K562 (cell line): Measurements from ENCODE around the gene ZNF609. TPM values are rescaled to one million over a fixed set of nuclear protein-coding genes. Genes with fewer than 3 reads are reported as not detected.
A peak's percentile ranks its signal among the peaks of the same experiment; 100 is the strongest.

Experiments used
- ARID1B ChIP-seq: fragments of 450-650 bp; IDR thresholded peaks from 2 replicates; pipeline ENCODE4 v1.6.1; 2016; ENCODE audit warnings: antibody characterized with exemption, mild to moderate bottlenecking, inconsistent platforms
- CEBPB ChIP-seq: fragments of 450-650 bp; IDR thresholded peaks from 2 replicates; pipeline ENCODE4 v1.6.1; 2016; ENCODE audit warnings: missing genetic modification characterization, missing compliant biosample characterization
- CSDE1 ChIP-seq, 2 experiments: fragments of 450-650 bp; IDR thresholded peaks; 2 replicates each; pipeline ENCODE4 v1.6.1; 2016; ENCODE audit warnings: mild to moderate bottlenecking in 1 of 2
- CTBP1 ChIP-seq: fragments of 450-650 bp; IDR thresholded peaks from 2 replicates; pipeline ENCODE4 v1.6.1; 2016; ENCODE audit warnings: borderline replicate concordance
- JUND ChIP-seq, 2 experiments: IDR thresholded peaks; 2 replicates in 1 of 2; 3 replicates in 1 of 2; pipeline ENCODE4 v1.6.1; 2011; ENCODE audit warnings: borderline replicate concordance in 2 of 2, low read depth in 2 of 2, low read length in 2 of 2, improper control_type of control experiment in 1 of 2, missing biosample characterization in 1 of 2, missing genetic modification characterization in 1 of 2, missing genetic modification reagents in 1 of 2
- KAT2B ChIP-seq: IDR thresholded peaks from one replicate; pipeline ENCODE4 v1.6.1; 2012; ENCODE audit warnings: low read depth, mild to moderate bottlenecking, control low read depth, inconsistent platforms, low read length, moderate library complexity
- L3MBTL2 ChIP-seq: fragments of 450-650 bp; IDR thresholded peaks from 2 replicates; pipeline ENCODE4 v1.6.1; 2016; ENCODE audit warnings: mild to moderate bottlenecking, moderate library complexity
- NFATC3 ChIP-seq: fragments of 450-650 bp; IDR thresholded peaks from 2 replicates; pipeline ENCODE4 v1.6.1; 2017; ENCODE audit warnings: mild to moderate bottlenecking
- OTX1 ChIP-seq: fragments of 450-650 bp; formaldehyde crosslinking; IDR thresholded peaks from 2 replicates; pipeline ENCODE4 v1.4.0; 2022; ENCODE audit warnings: mild to moderate bottlenecking
- PRMT5 ChIP-seq: sonication (generic); formaldehyde crosslinking; IDR thresholded peaks from 2 replicates; pipeline ENCODE4 v1.5.0; 2020; ENCODE audit warnings: missing genetic modification reagents
- RAD21 ChIP-seq, 2 experiments: fragments of 250-450 bp in 1 of 2; fragments of 450-650 bp in 1 of 2; sonication (Bioruptor Pico) in 1 of 2; formaldehyde crosslinking in 1 of 2; IDR thresholded peaks in 1 of 2; conservative IDR thresholded peaks in 1 of 2; 2 replicates each; pipeline versions ENCODE4 v1.4.0 to v1.8.0; 2020 to 2022; ENCODE audit warnings: mild to moderate bottlenecking in 2 of 2, moderate library complexity in 1 of 2
- SMARCA4 ChIP-seq: fragments of 450-650 bp; IDR thresholded peaks from 2 replicates; pipeline ENCODE4 v1.6.1; 2016
- U2AF1 ChIP-seq: fragments of 200-400 bp; formaldehyde crosslinking; optimal IDR thresholded peaks from 2 replicates; pipeline ENCODE3; 2017; ENCODE audit warnings: mild to moderate bottlenecking, low read depth, low read length, moderate library complexity
- ZNF232 ChIP-seq: sonication (generic); formaldehyde crosslinking; IDR thresholded peaks from 2 replicates; pipeline ENCODE4 v1.8.0; 2022; ENCODE audit warnings: mild to moderate bottlenecking, missing genetic modification reagents
- ZNF263 ChIP-seq: sonication (generic); formaldehyde crosslinking; IDR thresholded peaks from 2 replicates; pipeline ENCODE4 v1.8.0; 2022; ENCODE audit warnings: mild to moderate bottlenecking, missing genetic modification reagents, borderline replicate concordance
- ZNF384 ChIP-seq: IDR thresholded peaks from 2 replicates; pipeline ENCODE4 v1.6.1; 2012; ENCODE audit warnings: low read depth, low read length, improper control_type of control experiment
- ZNF584 ChIP-seq: fragments of 200-800 bp; sonication (Bioruptor generic); IDR thresholded peaks from 2 replicates; pipeline ENCODE4 v1.6.1; 2016; ENCODE audit warnings: low read depth, mild to moderate bottlenecking, missing genetic modification characterization, missing compliant biosample characterization
- ZNF707 ChIP-seq: fragments of 250-450 bp; sonication (Bioruptor Pico); conservative IDR thresholded peaks from 2 replicates; pipeline ENCODE4 v1.8.0; 2022; ENCODE audit warnings: inconsistent platforms, mild to moderate bottlenecking, moderate library complexity
- ZNF717 ChIP-seq: fragments of 250-450 bp; sonication (Bioruptor Pico); IDR thresholded peaks from 2 replicates; pipeline ENCODE4 v1.5.0; 2021
- ZNF778 ChIP-seq: fragments of 450-650 bp; formaldehyde crosslinking; IDR thresholded peaks from 2 replicates; pipeline ENCODE4 v1.4.0; 2020; ENCODE audit warnings: mild to moderate bottlenecking, moderate library complexity
- ZNF79 ChIP-seq: fragments of 250-450 bp; sonication (Bioruptor Pico); IDR thresholded peaks from 2 replicates; pipeline ENCODE4 v1.4.0; 2020; ENCODE audit warnings: low read depth, mild to moderate bottlenecking, moderate library complexity
- polyA plus RNA-seq, 8 experiments: library from polyadenylated mRNA; depleted of rRNA in 4 of 8; stranded (reverse) in 5 of 8; unstranded in 3 of 8; fragments of >200 nt; fragmentation: Nextera tagmentation in 2 of 8; fragmentation: Illumina TruSeq in 1 of 8; extraction: Ambion mirVana in 2 of 8; extraction: Trizol in 1 of 8; gene quantifications; 2 replicates each; pipeline versions ENCODE4 v1.2.1 to v1.2.3, GENCODE V29; 2011 to 2014; ENCODE audit warnings: inconsistent platforms in 1 of 8, missing spikeins in 1 of 8
- total RNA-seq, 7 experiments: library from RNA; depleted of rRNA in 6 of 7; stranded (reverse); fragments of >200 nt in 6 of 7; fragmentation: Illumina TruSeq in 2 of 7; extraction: Trizol in 2 of 7; gene quantifications; 2 replicates each; pipeline versions ENCODE4 v1.2.1 to v1.2.3, GENCODE V29; 2011 to 2021; ENCODE audit warnings: low replicate concordance in 1 of 7
- TF ChIP-seq, protein P1 (sequence below): sonication (generic); formaldehyde crosslinking; IDR thresholded peaks from 2 replicates; pipeline ENCODE4 v1.8.1; 2023; ENCODE audit warnings: mild to moderate bottlenecking, missing genetic modification reagents
- TF ChIP-seq, protein P2 (sequence below): fragments of 250-450 bp; sonication (Bioruptor Pico); IDR thresholded peaks from 2 replicates; pipeline ENCODE4 v1.4.0; 2020; ENCODE audit warnings: mild to moderate bottlenecking, moderate library complexity
- TF ChIP-seq, protein P3 (sequence below): sonication (generic); IDR thresholded peaks from 2 replicates; pipeline ENCODE4 v1.6.1; 2016

Gene ZNF609
- total and polyA plus RNA-seq, 9 of the 15 experiments (the other 6 are each of a cell fraction or from before 2014, with no cell fraction given) = 3.0 to 38.7 (median 17.8) TPM

DNA sequence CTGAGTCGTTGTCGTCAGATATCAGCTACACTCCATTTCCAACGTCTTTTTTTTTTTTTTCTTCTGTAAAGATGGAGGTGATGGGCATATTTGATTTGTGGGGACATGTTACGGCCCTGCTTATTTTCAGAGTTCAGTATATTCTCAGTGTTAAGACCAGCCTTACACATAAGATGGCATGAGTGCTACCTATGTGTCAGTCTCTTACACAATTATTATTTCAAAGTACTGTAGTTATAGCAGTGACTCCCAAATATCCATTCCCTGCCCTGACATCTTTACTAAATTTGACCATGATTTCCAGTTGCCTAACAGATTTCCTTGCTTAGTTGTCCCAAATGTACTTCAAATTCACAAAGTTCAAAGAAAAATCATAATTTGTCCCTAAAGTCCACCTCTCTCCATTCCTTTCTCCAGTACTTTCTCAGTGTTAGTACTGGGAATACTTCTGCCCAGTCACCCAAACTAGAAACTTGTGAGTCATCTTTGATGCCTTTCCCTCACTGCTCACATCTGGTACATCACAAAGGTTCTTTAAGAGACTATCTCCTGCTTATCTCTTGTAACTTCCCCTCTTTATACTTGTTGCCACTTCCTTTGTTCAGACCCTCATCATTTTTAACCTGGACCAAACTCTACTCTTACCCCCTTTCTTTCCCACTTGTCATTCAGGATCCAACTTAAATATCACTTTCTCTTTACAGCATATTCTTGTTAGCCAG lies 67.0 kb downstream of the ZNF609 start (continued):
- TF ChIP-seq CSDE1 (IDR thresholded peaks at IDR 0.05) = no peak
- TF ChIP-seq, protein P1, sequence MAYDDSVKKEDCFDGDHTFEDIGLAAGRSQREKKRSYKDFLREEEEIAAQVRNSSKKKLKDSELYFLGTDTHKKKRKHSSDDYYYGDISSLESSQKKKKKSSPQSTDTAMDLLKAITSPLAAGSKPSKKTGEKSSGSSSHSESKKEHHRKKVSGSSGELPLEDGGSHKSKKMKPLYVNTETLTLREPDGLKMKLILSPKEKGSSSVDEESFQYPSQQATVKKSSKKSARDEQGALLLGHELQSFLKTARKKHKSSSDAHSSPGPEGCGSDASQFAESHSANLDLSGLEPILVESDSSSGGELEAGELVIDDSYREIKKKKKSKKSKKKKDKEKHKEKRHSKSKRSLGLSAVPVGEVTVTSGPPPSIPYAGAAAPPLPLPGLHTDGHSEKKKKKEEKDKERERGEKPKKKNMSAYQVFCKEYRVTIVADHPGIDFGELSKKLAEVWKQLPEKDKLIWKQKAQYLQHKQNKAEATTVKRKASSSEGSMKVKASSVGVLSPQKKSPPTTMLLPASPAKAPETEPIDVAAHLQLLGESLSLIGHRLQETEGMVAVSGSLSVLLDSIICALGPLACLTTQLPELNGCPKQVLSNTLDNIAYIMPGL = no peak
- no peak for TF ChIP-seq L3MBTL2
- no peak for TF ChIP-seq ZNF717 (CRISPR knock-in tag)
- TF ChIP-seq ZNF584 (CRISPR knock-in tag) = no peak
- no peak for TF ChIP-seq U2AF1
- peak; percentile 40; the same call in 1 of the 2 replicates for TF ChIP-seq ZNF384
- peak in 1 of 2 experiments; percentile 9; a peak in 1 of 4 replicates for TF ChIP-seq RAD21 (CRISPR knock-in tag; conservative IDR thresholded peaks at IDR 0.05 in 1 of 2, IDR thresholded peaks at IDR 0.05 in 1 of 2)
- no peak for TF ChIP-seq NFATC3
- no peak for TF ChIP-seq ZNF263 (CRISPR knock-in tag)
- TF ChIP-seq, protein P2, sequence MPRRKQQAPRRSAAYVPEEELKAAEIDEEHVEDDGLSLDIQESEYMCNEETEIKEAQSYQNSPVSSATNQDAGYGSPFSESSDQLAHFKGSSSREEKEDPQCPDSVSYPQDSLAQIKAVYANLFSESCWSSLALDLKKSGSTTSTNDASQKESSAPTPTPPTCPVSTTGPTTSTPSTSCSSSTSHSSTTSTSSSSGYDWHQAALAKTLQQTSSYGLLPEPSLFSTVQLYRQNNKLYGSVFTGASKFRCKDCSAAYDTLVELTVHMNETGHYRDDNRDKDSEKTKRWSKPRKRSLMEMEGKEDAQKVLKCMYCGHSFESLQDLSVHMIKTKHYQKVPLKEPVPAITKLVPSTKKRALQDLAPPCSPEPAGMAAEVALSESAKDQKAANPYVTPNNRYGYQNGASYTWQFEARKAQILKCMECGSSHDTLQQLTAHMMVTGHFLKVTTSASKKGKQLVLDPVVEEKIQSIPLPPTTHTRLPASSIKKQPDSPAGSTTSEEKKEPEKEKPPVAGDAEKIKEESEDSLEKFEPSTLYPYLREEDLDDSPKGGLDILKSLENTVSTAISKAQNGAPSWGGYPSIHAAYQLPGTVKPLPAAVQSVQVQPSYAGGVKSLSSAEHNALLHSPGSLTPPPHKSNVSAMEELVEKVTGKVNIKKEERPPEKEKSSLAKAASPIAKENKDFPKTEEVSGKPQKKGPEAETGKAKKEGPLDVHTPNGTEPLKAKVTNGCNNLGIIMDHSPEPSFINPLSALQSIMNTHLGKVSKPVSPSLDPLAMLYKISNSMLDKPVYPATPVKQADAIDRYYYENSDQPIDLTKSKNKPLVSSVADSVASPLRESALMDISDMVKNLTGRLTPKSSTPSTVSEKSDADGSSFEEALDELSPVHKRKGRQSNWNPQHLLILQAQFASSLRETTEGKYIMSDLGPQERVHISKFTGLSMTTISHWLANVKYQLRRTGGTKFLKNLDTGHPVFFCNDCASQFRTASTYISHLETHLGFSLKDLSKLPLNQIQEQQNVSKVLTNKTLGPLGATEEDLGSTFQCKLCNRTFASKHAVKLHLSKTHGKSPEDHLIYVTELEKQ (CRISPR knock-in tag) = no peak
- peak; percentile 77 for TF ChIP-seq ARID1B
- peak; percentile 74; the same call in 1 of the 2 replicates for TF ChIP-seq SMARCA4
- peak; percentile 18; the same call in 1 of the 2 replicates for TF ChIP-seq CEBPB (tag)
- TF ChIP-seq, protein P3, sequence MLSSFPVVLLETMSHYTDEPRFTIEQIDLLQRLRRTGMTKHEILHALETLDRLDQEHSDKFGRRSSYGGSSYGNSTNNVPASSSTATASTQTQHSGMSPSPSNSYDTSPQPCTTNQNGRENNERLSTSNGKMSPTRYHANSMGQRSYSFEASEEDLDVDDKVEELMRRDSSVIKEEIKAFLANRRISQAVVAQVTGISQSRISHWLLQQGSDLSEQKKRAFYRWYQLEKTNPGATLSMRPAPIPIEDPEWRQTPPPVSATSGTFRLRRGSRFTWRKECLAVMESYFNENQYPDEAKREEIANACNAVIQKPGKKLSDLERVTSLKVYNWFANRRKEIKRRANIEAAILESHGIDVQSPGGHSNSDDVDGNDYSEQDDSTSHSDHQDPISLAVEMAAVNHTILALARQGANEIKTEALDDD = peak; percentile 87
- no peak for TF ChIP-seq OTX1
- no peak for TF ChIP-seq ZNF707 (CRISPR knock-in tag)
- no peak for TF ChIP-seq ZNF232 (CRISPR knock-in tag)
- TF ChIP-seq PRMT5 (CRISPR knock-in tag) = no peak
- peak; percentile 82 for TF ChIP-seq JUND (IDR thresholded peaks at IDR 0.05; ENCODE audit: borderline replicate concordance, low read depth, low read length)
- peak; percentile 84; the same call in 2 of the 3 replicates for TF ChIP-seq JUND (tag; IDR thresholded peaks at IDR 0.05; ENCODE audit: borderline replicate concordance, low read depth, low read length)
- no peak for TF ChIP-seq KAT2B
- no peak for TF ChIP-seq ZNF778 (CRISPR knock-in tag)
- peak; percentile 48; the same call in 1 of the 2 replicates for TF ChIP-seq CTBP1
- TF ChIP-seq ZNF79 (CRISPR knock-in tag) = no peak
